H1 (cell line): ENCODE results near the gene TANC1. TPM values are rescaled to one million over a fixed set of nuclear protein-coding genes. Genes with fewer than 3 reads are reported as not detected.

ENCODE experiments used
- CTCF ChIA-PET: fragments of 300-600 bp; sonication (Branson Sonifier 250); formaldehyde crosslinking; loops from one replicate; lab custom pipeline; 2021; ENCODE audit not compliant: partially characterized antibody; lab: Charles Lee
- POLR2A ChIA-PET: fragments of 300-600 bp; sonication (Branson Sonifier 250); formaldehyde crosslinking; loops from one replicate; lab custom pipeline; 2021; ENCODE audit warnings: inconsistent platforms; ENCODE audit not compliant: partially characterized antibody; lab: Charles Lee
- DNase-seq, 2 experiments: peaks; one replicate each; pipeline versions ENCODE4 v3.0.0 to v3.0.0-alpha.2; 2010 to 2022; ENCODE audit warnings: low spot score in 2 of 2, low read depth in 1 of 2, mixed read lengths in 1 of 2
- FAIRE-seq: peaks from 2 replicates; lab custom pipeline; 2011; peaks lifted over from hg19 to GRCh38; lab: Jason Lieb, UNC
- H2AFZ ChIP-seq: 2 replicates; pipeline ENCODE4 v1.8.1; 2012; ENCODE audit warnings: low read length, inconsistent platforms
- H2AK5ac ChIP-seq: 2 replicates; pipeline ENCODE4 v1.6.1; 2013; ENCODE audit warnings: low read depth, low read length
- H2BK120ac ChIP-seq: replicated peaks from 2 replicates; pipeline ENCODE3; 2013; ENCODE audit warnings: low read depth, low read length, inconsistent platforms
- H2BK12ac ChIP-seq: 2 replicates; pipeline ENCODE4 v1.6.1; 2013; ENCODE audit warnings: low read depth, low read length
- H2BK15ac ChIP-seq: 2 replicates; pipeline ENCODE4 v1.6.1; 2013; ENCODE audit warnings: low read length
- H2BK20ac ChIP-seq: 2 replicates; pipeline ENCODE4 v1.6.1; 2013; ENCODE audit warnings: low read length
- H2BK5ac ChIP-seq: 2 replicates; pipeline ENCODE4 v1.6.1; 2013; ENCODE audit warnings: low read depth, low read length
- H3K14ac ChIP-seq: 2 replicates; pipeline ENCODE4 v1.6.1; 2013; ENCODE audit warnings: inconsistent platforms; ENCODE audit not compliant: insufficient read length
- H3K18ac ChIP-seq: 2 replicates; pipeline ENCODE4 v1.6.1; 2013; ENCODE audit warnings: low read length; ENCODE audit errors: extremely low read depth
- H3K23ac ChIP-seq: 2 replicates; pipeline ENCODE4 v1.6.1; 2013; ENCODE audit warnings: inconsistent platforms; ENCODE audit not compliant: insufficient read length
- H3K23me2 ChIP-seq: 2 replicates; pipeline ENCODE4 v1.6.1; 2013; ENCODE audit warnings: low read depth, low read length
- H3K27ac ChIP-seq: 2 replicates; pipeline ENCODE4 v1.6.1; 2011; ENCODE audit warnings: low read depth, low read length, inconsistent platforms
- H3K27me3 ChIP-seq, 4 experiments: replicated peaks in 1 of 4; 1 replicate in 1 of 4; 2 replicates in 3 of 4; pipeline versions ENCODE4 v1.6.1 to v1.8.1; 2011 to 2013; ENCODE audit warnings: low read length in 3 of 4, mild to moderate bottlenecking in 3 of 4, inconsistent platforms in 2 of 4, mixed read lengths in 2 of 4, moderate library complexity in 1 of 4; ENCODE audit not compliant: control insufficient read depth in 3 of 4, insufficient read depth in 3 of 4; ENCODE audit errors: extremely low read depth in 1 of 4
- H3K36me3 ChIP-seq, 4 experiments: 2 replicates each; pipeline versions ENCODE4 v1.6.1 to v1.8.1; 2011 to 2013; ENCODE audit warnings: mild to moderate bottlenecking in 4 of 4, low read length in 3 of 4, moderate library complexity in 2 of 4, control low read depth in 1 of 4, inconsistent platforms in 1 of 4; ENCODE audit not compliant: insufficient read depth in 4 of 4, control insufficient read depth in 2 of 4
- H3K4ac ChIP-seq: replicated peaks from 2 replicates; pipeline ENCODE3; 2013; ENCODE audit warnings: low read length, low read depth, mixed read lengths, inconsistent platforms; ENCODE audit not compliant: insufficient read length
- H3K4me1 ChIP-seq, 4 experiments: replicated peaks in 1 of 4; 1 replicate in 1 of 4; 2 replicates in 3 of 4; pipeline versions ENCODE4 v1.6.1 to v1.8.1; 2011 to 2013; ENCODE audit warnings: low read length in 3 of 4, inconsistent platforms in 2 of 4, mixed read lengths in 1 of 4; ENCODE audit not compliant: insufficient read depth in 4 of 4, control insufficient read depth in 3 of 4
- H3K4me2 ChIP-seq, 2 experiments: 2 replicates each; pipeline versions ENCODE4 v1.6.1 to v1.8.1; 2011 to 2013; ENCODE audit warnings: low read depth in 2 of 2, low read length in 2 of 2, control low read depth in 1 of 2, inconsistent platforms in 1 of 2, mild to moderate bottlenecking in 1 of 2; ENCODE audit not compliant: insufficient read depth in 1 of 2
- H3K4me3 ChIP-seq, 4 experiments: fragments of 200-600, 300-600 bp in 1 of 4; sonication (generic), shearing (Covaris generic), sonication (Bioruptor Twin) in 1 of 4; 2 replicates each; pipeline versions ENCODE4 v1.5.1 to v1.8.1; 2011 to 2016; ENCODE audit warnings: low read length in 4 of 4, low read depth in 3 of 4, control low read depth in 2 of 4, inconsistent platforms in 2 of 4, mild to moderate bottlenecking in 2 of 4, mixed read lengths in 1 of 4, moderate library complexity in 1 of 4; ENCODE audit not compliant: insufficient read depth in 2 of 4; ENCODE audit errors: extremely low read depth in 1 of 4
- H3K56ac ChIP-seq: replicated peaks from 2 replicates; pipeline ENCODE3; 2013; ENCODE audit warnings: low read depth, mild to moderate bottlenecking, mixed read lengths, low read length, inconsistent platforms; ENCODE audit not compliant: insufficient read length
- H3K79me1 ChIP-seq: 2 replicates; pipeline ENCODE4 v1.6.1; 2013; ENCODE audit warnings: low read depth, low read length, control low read depth
- H3K79me2 ChIP-seq, 2 experiments: 2 replicates each; pipeline versions ENCODE4 v1.6.1 to v1.8.1; 2012 to 2013; ENCODE audit warnings: low read length in 2 of 2, mild to moderate bottlenecking in 2 of 2, inconsistent platforms in 1 of 2; ENCODE audit not compliant: insufficient read depth in 2 of 2, control insufficient read depth in 1 of 2
- H3K9ac ChIP-seq, 4 experiments: replicated peaks in 1 of 4; 1 replicate in 1 of 4; 2 replicates in 3 of 4; pipeline versions ENCODE4 v1.6.1 to v1.8.1; 2011 to 2013; ENCODE audit warnings: low read depth in 3 of 4, low read length in 3 of 4, control low read depth in 2 of 4, mild to moderate bottlenecking in 2 of 4, moderate library complexity in 2 of 4, inconsistent platforms in 1 of 4; ENCODE audit errors: extremely low read depth in 1 of 4
- H3K9me3 ChIP-seq, 2 experiments: 2 replicates each; pipeline versions ENCODE4 v1.6.1 to v1.8.1; 2012 to 2013; ENCODE audit warnings: mild to moderate bottlenecking in 2 of 2, moderate library complexity in 2 of 2, control low read depth in 1 of 2, inconsistent platforms in 1 of 2, low read depth in 1 of 2, low read length in 1 of 2, mixed read lengths in 1 of 2; ENCODE audit not compliant: insufficient read depth in 2 of 2
- H4K20me1 ChIP-seq, 2 experiments: replicated peaks in 1 of 2; 2 replicates each; pipeline versions ENCODE3 to v1.8.1; 2011 to 2013; ENCODE audit warnings: inconsistent platforms in 2 of 2, low read length in 2 of 2, mild to moderate bottlenecking in 1 of 2; ENCODE audit not compliant: insufficient read depth in 2 of 2, control insufficient read depth in 1 of 2
- H4K5ac ChIP-seq: 2 replicates; pipeline ENCODE4 v1.6.1; 2013; ENCODE audit warnings: low read length, low read depth, mixed read lengths, inconsistent platforms; ENCODE audit not compliant: insufficient read length
- H4K8ac ChIP-seq: 2 replicates; pipeline ENCODE4 v1.8.0; 2013; ENCODE audit warnings: mild to moderate bottlenecking, moderate library complexity, low read length, inconsistent platforms; ENCODE audit not compliant: insufficient read depth; ENCODE audit errors: extremely low read depth
- H4K91ac ChIP-seq: replicated peaks from 2 replicates; pipeline ENCODE3; 2013; ENCODE audit warnings: low read length, mixed read lengths, inconsistent platforms; ENCODE audit not compliant: insufficient read length
- EGR1 ChIP-seq: IDR thresholded peaks from 2 replicates; pipeline ENCODE4 v1.6.1; 2011; ENCODE audit warnings: low read depth, low read length, borderline replicate concordance
- PHF8 ChIP-seq: fragments of 200-600 bp; sonication (generic); conservative IDR thresholded peaks from 2 replicates; pipeline ENCODE4 v1.7.1; 2012; ENCODE audit warnings: low read depth, mild to moderate bottlenecking, inconsistent platforms, low read length, moderate library complexity
- POU5F1 ChIP-seq: IDR thresholded peaks from 2 replicates; pipeline ENCODE4 v1.6.1; 2011; ENCODE audit warnings: low read depth, mild to moderate bottlenecking, low read length, moderate library complexity
- RAD21 ChIP-seq, 2 experiments: IDR thresholded peaks in 1 of 2; conservative IDR thresholded peaks in 1 of 2; 2 replicates each; pipeline ENCODE4 v1.6.1; 2011; ENCODE audit warnings: low read depth in 2 of 2, low read length in 2 of 2, improper control_type of control experiment in 1 of 2, inconsistent platforms in 1 of 2, mild to moderate bottlenecking in 1 of 2, moderate library complexity in 1 of 2
- SRF ChIP-seq: IDR thresholded peaks from 2 replicates; pipeline ENCODE4 v1.6.1; 2011; ENCODE audit warnings: mild to moderate bottlenecking, low read depth, low read length, moderate library complexity
- TAF1 ChIP-seq: IDR thresholded peaks from 2 replicates; pipeline ENCODE4 v1.6.1; 2011; ENCODE audit warnings: mild to moderate bottlenecking, low read depth, low read length
- ZNF274 ChIP-seq: IDR thresholded peaks from 2 replicates; pipeline ENCODE4 v1.7.0; 2012; ENCODE audit warnings: low read length, borderline replicate concordance; ENCODE audit errors: extremely low read depth
- WGBS, 2 experiments: shearing (Covaris generic) in 1 of 2; methylation state at CpG; one replicate each; pipeline versions ENCODE4 v1.1.6 to v1.1.7; 2013 to 2015; ENCODE audit warnings: low lambda C conversion rate in 2 of 2, mixed read lengths in 2 of 2, inconsistent platforms in 1 of 2, low coverage in 1 of 2, missing lambda C conversion rate in 1 of 2; ENCODE audit not compliant: insufficient replicate concordance in 2 of 2, insufficient coverage in 1 of 2, insufficient read length in 1 of 2; ENCODE audit errors: extremely low coverage in 1 of 2, missing lambda C conversion rate in 1 of 2; 5-methylcytosine and 5-hydroxymethylcytosine counted together
- polyA plus RNA-seq, 7 experiments: library from polyadenylated mRNA; depleted of rRNA in 3 of 7; stranded (reverse) in 5 of 7; unstranded in 2 of 7; fragments of >200 nt in 5 of 7; fragments of 200-250 nt in 2 of 7; gene quantifications; 1 replicate in 5 of 7; 2 replicates in 1 of 7; 4 replicates in 1 of 7; pipeline versions ENCODE4 v1.2.1 to v1.2.3, GENCODE V29; 2011 to 2013; ENCODE audit warnings: missing spikeins in 2 of 7, mixed read lengths in 2 of 7
- total RNA-seq: library from RNA; stranded (reverse); fragmentation: NEBNext Ultra II Directional; extraction: Animal tissue kit (Norgen Biotek cat#: 25700); gene quantifications from 2 replicates; pipeline ENCODE4 v1.2.1, GENCODE V29; 2021

The TANC1 gene
- total and polyA plus RNA-seq, 2 of the 8 experiments (the other 6 are each of a cell fraction or from before 2014, with no cell fraction given), result 4.1 to 7.6 TPM

- Histone ChIP-seq H3K23ac (no peak overlapping the region), H3K4me1 (no peaks in the 10 kb centered on the region), H3K18ac (no peak overlapping the region), H2BK12ac (no peak overlapping the region), H3K27ac (no peak overlapping the region), H3K36me3 (peaks cover 0 to 6% (median 3%) of the 10 kb centered on the region in 4 experiments; a peak in 4 of 8 replicates), H3K27me3 (no peaks in the 10 kb centered on the region; a peak in 1 of 7 replicates), H4K20me1 (no peaks in the 10 kb centered on the region), H3K9ac (no peak overlapping the region; a peak in 2 of 7 replicates), H3K4ac (no peak overlapping the region), H2BK120ac (no peak overlapping the region), H3K79me1 (no peaks in the 10 kb centered on the region), H3K23me2 (no peaks in the 10 kb centered on the region), H4K91ac (no peak overlapping the region), H3K14ac (no peak overlapping the region), H2BK5ac (no peak overlapping the region), H2AK5ac (no peak overlapping the region), H2BK15ac (no peak overlapping the region), H3K56ac (no peak overlapping the region), H4K5ac (no peak overlapping the region), H3K4me3 (no peak overlapping the region), H2BK20ac (no peak overlapping the region), H3K79me2 (no peaks in the 10 kb centered on the region), H3K9me3 (no peaks in the 10 kb centered on the region), H2AFZ (no peak overlapping the region), H3K4me2 (no peak overlapping the region), H4K8ac (no peak overlapping the region)
- ChIA-PET POLR2A (interaction anchor here (1.6 kb wide), 1 partner anchor 14 kb away, joined by 3 read pairs; no protein-coding TSS in a partner anchor), CTCF (interaction anchor here (1.2 kb wide), 1 partner anchor 82 kb away, joined by 3 read pairs; no protein-coding TSS in a partner anchor)
- FAIRE-seq (no peak), DNase-seq (no peak)
- WGBS, 2 experiments, result 90% methylated on average over 19 of the region's 19 CpGs; no CpG with 5 or more reads in 1 of the 2 experiments
- TF ChIP-seq EGR1 (no peak), RAD21 (IDR thresholded peaks at IDR 0.05 in 1 of 2, conservative IDR thresholded peaks at IDR 0.05 in 1 of 2; ENCODE audit: low read depth in 2 of 2, low read length in 2 of 2) (no peak), SRF (no peak), POU5F1 (no peak), PHF8 (no peak), TAF1 (no peak), ZNF274 (no peak)
These were observed 261.9 kb downstream of the TANC1 start for GRCh38 chr2:159230145-159230877.
